Superior temporal gyrus (tissue), 1 donor: Measurements from ENCODE around the gene MX2.
"Not testable (repeated sequence)": the region's sequence is repeated elsewhere in the genome, so short reads cannot be mapped to it uniquely, and the experiment has no call there.

ENCODE experiments used
- DNase-seq: peaks from one replicate; pipeline ENCODE4 v3.0.0-alpha.2; 2016; ENCODE audit errors: extremely low spot score

MX2 gene

DNA sequence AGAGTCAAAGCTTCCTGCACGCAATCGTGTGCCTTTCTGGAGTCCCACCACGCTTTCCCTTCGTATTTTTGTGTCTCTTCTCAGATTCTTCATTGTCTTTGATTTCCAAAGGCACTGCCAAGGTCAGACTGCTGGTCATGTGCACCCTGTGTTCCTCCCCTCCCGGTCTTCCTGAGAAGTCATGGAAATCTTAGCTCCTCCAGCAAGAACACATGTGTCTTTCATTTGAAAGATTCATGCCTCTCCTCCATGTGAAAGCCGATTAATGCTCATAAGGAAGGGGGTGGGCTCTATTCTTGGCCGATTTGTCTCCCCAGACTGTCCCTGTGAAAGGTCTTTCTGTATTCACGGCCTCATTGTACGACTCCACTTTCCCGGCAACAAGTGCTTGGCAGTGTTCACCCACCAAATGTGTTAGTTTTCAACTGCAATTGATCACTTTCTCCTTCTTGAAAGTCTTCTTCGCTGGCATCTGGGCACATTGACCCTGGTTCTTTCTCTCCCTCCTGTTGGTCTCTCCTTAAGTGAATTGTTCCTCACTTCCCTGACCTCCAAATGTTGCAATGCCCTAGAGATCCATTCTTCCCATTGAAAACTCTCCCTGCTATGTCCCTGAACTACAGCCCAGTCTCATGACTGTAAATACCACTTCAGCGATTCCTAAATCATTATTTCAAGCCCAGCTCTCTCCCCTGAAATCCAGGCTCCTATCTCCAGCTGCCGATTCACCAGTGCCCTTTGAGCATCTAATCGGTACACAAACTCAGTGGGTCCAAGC is 25.4 kb downstream of the MX2 start:
- DNase-seq = no peak

GRCh38 chr21:41387824-41388223 is 26.0 kb downstream of the MX2 start:
- no peak for DNase-seq

DNA sequence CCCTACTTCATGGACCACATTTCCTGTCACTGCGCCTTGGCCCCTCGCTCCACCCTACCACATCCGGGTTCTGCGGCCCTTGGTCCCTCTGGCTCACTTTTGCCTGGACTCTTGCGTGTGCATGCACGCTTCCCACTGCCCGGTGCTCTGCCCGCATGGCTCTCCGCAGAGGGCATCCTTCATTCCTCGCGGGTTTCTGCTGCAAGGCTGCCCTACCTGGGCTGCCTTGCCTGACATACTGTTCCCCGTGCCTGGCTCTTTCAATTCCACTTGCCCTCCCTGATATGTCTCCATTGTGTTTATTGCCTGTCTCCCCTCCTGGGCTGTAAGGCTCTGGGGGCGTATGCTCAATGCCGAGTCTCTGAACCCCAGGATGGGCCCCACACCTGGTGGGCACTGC is 26.4 kb downstream of the MX2 start:
- no peak for DNase-seq

GRCh38 chr21:41390043-41390639 is 28.3 kb downstream of the MX2 start:
- DNase-seq = no peak

DNA sequence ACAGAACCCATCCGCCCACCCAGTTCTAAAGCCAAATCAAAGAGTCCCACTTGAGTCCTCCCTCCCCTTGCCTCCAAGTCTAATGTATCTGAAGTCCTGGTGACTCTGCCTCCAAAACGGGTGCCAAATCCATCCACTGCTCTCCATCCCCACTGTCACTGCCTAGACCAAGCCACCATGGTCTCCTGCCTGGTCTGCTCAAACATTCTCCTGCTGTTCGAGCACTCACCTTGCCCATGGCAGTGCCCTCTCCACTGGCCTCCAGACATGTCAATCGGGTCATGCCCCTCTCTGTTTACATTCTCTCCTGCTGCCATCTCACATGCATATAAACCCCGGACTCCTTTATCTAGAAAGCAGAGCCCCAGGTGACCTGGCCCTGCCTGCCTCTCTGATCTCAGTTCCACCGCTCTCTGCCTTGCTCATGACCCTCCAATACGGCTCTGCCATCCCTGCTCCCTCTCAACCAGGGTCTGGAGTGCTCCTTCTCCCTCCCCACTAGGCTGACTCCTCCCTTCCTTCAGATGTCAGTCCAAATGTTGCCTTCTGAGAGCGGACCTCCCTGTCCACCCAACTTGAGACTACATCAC is 32.1 kb downstream of the MX2 start:
- no peak for DNase-seq

- DNase-seq = no peak
These were observed 34.8 kb downstream of the MX2 start for GRCh38 chr21:41396558-41397075.

DNA sequence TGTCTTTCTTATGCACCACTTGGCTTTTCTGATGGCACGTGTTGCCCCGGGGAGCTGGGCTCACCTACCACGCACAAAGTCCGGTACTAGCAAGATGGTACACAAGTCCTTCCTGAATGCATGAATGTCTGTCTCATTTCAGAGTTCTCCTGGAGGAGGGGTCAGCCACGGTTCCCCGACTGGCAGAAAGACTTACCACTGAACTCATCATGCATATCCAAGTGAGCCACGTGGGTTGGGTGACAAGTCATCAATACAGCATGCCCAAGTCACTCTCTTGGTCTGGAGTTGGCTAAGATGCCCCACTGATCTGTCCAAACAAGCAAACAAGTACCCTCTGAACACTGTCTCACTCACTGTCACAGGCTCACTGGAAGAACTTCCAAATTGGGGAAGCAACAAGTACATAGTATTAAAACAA is 35.7 kb downstream of the MX2 start:
- no peak for DNase-seq

DNA sequence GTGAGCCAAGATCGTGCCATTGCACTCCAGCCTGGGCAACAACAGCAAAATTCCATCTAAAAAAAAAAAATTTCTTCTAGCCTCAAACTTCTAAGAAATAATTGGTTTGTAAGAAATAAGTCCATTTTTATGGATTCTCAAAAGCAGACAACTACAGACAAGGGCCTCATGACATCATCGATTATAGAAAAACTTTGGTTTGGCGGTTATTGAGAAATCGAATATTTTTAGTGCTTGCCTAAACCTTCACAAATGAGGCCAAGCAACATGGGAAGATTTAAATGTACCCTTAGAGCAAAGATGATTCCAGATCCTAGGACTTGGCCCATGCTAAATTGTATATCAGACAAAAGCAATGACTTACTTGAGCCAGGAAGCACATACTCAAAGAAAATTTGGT is 36.4 kb downstream of the MX2 start:
- no peak for DNase-seq

DNA sequence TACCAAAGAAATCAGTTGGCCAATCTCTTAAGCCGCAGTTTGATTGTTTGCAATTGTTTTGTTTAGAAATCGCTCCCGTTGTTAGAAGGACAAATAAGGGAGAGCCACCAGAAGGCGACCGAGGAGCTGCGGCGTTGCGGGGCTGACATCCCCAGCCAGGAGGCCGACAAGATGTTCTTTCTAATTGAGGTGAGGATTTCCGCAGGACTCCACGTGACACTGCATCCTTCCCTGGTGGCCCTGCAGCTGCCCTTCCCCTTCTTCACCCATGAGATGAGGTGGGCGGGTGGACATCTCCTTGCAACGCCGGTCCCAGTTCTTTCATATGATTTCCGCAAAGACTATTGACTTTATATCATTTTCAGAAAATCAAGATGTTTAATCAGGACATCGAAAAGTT is 37.0 kb downstream of the MX2 start:
- DNase-seq = no peak

DNA sequence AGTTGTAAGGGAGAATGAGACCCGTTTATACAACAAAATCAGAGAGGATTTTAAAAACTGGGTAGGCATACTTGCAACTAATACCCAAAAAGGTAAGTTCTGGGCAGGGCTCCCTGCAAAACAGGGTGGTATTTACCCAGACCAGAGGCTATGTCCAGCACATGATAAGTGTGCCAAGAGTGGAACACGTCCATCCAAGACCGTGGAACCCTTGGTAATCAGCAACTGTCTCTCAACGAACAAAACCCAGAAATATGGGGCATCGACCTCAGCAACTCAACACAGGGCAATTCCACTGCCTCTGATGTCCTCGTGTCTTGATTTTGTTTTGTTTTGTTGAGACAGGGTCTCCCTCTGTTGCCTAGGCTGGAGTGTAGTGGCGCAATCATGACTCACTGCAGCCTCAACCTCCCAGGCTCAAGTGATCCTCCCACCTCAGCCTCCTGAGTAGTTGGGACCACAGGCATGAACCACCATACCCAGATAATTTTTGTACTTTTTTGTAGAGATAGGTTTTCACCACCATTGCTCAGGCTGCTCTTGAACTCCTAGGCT is 37.5 kb downstream of the MX2 start:
- no peak for DNase-seq

GRCh38 chr21:41402231-41402630 is 40.4 kb downstream of the MX2 start:
- DNase-seq = no peak

GRCh38 chr21:41402796-41403195 is 41.0 kb downstream of the MX2 start:
- no peak for DNase-seq

- no peak for DNase-seq
These were observed 41.5 kb downstream of the MX2 start for GRCh38 chr21:41403331-41403730.

- DNase-seq = no peak
These were observed 42.1 kb downstream of the MX2 start for GRCh38 chr21:41403966-41404365.

DNA sequence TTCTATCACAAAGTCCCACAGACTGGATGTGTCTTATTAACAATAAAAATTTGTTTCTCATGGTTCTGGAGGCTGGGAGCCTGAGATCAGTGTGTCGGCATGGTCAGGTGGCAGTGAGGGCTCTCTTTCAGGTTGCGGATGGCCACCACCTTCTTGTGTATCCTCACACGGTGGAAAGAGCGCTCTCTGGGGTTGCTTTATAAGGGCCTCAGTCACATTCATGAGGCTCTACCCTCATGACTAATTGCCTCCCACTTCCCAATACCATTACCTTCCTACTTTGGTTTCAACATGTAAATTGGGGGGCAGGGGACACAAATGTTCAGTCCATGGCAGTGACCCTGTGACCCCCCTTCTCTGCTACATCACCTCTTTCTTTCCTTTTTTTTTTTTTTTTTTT is 43.5 kb downstream of the MX2 start:
- no peak for DNase-seq

- no peak for DNase-seq
These were observed 44.5 kb downstream of the MX2 start for GRCh38 chr21:41406340-41406739.

GRCh38 chr21:41407541-41408460 is 46.0 kb downstream of the MX2 start:
- no peak for DNase-seq

DNA sequence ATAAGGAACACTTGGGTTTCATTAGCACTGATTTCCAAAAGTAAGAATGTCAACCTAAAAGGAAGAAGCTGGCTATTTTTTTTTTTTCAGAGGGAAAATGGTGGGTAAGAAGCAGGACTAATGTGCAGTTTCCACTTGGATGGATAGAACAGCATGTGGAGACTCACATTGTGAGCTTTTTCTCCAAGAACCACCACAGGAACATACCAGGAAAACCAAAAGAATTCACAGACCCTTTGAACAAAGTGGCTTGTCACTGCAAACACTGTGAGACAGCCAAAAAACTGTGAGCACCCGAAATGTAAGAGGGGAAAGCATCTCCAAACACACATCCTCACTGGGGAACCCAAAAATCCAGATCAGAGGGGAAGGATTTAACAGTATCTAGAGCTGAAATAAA is 48.5 kb downstream of the MX2 start:
- DNase-seq = no peak

DNA sequence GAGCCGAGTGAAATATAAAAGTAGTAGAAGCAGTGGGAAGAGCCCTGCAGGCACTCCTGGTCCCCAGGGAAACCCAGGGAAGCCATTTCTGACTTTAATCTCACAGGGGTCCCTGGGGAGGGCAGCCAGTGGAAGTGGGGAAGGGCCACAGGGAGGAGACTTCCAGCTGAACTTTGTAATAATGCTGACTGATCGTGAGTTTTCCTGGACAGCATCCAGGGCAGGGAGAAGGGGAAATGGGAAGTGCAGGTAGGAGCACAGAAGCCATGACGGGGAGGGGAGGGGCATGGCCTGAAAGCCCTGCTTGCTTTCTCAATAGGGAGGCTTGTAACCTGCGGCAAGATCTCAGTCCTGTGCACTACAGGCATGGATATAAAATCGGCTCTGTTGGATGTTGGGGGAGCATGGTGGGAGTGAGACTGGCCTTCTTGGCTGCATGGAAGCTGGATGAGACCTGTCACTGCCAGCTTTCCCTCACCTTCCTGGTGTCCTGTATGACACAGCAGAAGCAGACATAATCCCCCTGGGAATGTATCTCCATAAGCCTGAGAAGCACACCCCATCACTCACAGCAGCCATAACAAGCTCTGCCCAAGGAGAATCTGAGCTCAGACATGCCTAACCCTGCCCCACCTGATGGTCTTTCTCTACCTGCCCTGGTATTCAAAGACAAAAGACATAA is 49.1 kb downstream of the MX2 start:
- DNase-seq = no peak

DNA sequence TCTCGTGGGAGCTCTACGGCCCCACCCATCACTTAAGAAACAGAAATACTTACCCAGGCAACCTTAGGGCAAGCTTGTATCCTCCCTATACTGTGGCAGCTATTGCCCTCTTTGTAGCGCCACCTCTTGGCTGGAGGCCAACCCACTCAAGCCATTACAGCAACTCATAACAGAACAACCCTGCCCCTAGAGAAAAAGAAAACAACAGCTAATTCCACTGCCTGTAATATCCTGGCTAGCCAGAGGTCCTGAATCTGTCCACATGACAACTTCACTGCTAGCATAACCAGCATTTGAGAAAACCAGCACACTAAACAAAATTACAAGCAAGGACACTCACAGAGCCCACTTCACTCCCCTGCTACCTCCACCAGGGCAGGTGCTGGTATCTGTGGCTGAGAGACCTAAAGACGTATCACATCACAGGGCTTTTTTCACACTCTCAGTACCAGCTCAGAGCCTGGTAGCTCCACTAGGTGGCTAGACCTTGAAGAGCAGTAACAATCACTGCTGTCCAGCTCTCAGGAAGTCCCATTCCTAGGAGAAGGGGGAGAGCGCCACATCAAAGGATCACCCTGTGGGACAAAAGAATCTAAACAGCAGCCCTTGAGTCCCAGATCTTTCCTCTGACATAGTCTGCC is 49.7 kb downstream of the MX2 start:
- DNase-seq = no peak

DNA sequence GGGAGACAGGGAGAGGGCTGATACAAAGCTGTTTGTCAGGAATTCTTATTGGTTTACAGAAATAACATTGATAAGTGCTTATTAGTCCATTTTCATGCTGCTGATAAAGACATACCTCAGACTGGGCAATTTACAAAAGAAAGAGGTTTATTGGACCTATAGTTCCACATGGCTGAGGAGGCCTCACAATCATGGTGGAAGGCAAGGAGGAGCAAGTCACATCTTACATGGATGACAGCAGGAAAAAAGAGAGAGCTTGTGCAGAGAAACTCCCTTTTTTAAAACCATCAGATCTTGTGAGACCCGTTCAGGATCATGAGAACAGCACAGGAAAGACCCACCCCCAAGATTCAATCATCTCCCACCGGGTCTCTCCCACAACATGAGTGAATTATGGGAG is 55.7 kb downstream of the MX2 start:
- DNase-seq = not testable (repeated sequence)
